Fibroblast of mammary gland (primary cell): ENCODE data around the gene DENND2A.
A peak's percentile ranks its signal among the peaks of the same experiment; 100 is the strongest.
"Not testable (repeated sequence)": the region's sequence is repeated elsewhere in the genome, so short reads cannot be mapped to it uniquely, and the experiment has no call there.

Source experiments
- DNase-seq: peaks from one replicate; pipeline ENCODE4 v3.0.0-alpha.2; 2010; ENCODE audit warnings: low read depth
- H3K4me3 ChIP-seq: 2 replicates; pipeline ENCODE4 v1.5.1; 2011; ENCODE audit warnings: low read depth, mild to moderate bottlenecking, low read length, moderate library complexity; ENCODE audit not compliant: control insufficient read depth
- TF ChIP-seq, protein P1 (sequence below): conservative IDR thresholded peaks from 2 replicates; pipeline ENCODE4 v1.5.1; 2011; ENCODE audit warnings: low read depth, low read length, inconsistent platforms; ENCODE audit not compliant: control insufficient read depth, insufficient read depth

The DENND2A gene

DNA sequence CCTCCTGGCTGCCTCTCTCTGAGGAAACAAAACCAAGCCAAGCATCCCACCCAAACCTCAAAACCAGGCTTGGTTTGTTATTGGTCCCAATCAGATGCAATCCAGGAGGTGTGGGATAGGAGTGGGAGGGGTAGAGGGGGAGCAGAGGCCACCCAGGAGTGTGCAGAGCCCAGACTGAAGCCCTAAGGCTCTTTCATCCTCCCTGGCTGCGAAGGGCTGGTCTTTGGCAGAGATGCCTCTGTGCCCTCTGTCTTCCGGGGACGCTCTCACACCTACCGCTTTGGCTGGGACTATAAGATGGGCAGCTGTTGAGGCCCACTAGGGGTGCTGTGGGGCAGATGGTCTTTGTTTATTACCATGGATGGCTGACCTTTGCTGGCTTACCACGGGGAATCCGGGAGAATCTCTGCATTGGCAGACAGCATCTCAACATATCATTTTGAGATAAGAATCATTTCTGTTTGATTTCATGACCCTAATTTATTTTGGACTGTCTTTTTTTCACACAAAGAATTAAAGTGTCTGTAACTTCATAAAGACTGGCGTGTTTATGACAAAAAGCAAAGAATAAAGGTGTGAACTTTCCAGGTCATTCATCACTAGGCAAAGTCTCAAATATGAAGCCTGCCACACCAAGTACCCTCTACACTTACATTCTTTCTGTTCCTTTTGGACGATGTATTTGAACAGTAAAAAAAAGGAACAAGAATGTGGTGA, 6.5 kb upstream of the DENND2A start:
- no peak for DNase-seq
- H3K4me3 ChIP-seq, result no peak overlapping the region
- TF ChIP-seq, protein P1, sequence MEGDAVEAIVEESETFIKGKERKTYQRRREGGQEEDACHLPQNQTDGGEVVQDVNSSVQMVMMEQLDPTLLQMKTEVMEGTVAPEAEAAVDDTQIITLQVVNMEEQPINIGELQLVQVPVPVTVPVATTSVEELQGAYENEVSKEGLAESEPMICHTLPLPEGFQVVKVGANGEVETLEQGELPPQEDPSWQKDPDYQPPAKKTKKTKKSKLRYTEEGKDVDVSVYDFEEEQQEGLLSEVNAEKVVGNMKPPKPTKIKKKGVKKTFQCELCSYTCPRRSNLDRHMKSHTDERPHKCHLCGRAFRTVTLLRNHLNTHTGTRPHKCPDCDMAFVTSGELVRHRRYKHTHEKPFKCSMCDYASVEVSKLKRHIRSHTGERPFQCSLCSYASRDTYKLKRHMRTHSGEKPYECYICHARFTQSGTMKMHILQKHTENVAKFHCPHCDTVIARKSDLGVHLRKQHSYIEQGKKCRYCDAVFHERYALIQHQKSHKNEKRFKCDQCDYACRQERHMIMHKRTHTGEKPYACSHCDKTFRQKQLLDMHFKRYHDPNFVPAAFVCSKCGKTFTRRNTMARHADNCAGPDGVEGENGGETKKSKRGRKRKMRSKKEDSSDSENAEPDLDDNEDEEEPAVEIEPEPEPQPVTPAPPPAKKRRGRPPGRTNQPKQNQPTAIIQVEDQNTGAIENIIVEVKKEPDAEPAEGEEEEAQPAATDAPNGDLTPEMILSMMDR, result peak; percentile 60

- DNase-seq, result no peak
- TF ChIP-seq, protein P1, result peak; percentile 46
Measured at GRCh38 chr7:140645166-140645900, 4.7 kb upstream of the DENND2A start.

GRCh38 chr7:140644761-140645160, 4.1 kb upstream of the DENND2A start:
- H3K4me3 ChIP-seq, DNase-seq: not testable (repeated sequence)

More at GRCh38 chr7:140645166-140645900, 4.7 kb upstream of the DENND2A start:
- no peak overlapping the region for H3K4me3 ChIP-seq

GRCh38 chr7:140643416-140643815, 2.8 kb upstream of the DENND2A start:
- no peak overlapping the region for H3K4me3 ChIP-seq
- no peak for DNase-seq
- TF ChIP-seq, protein P1, result no peak

- TF ChIP-seq, protein P1, result no peak
- DNase-seq, result no peak
- H3K4me3 ChIP-seq, result no peak overlapping the region
Measured at GRCh38 chr7:140641524-140642195, 1.0 kb upstream of the DENND2A start.

DNA sequence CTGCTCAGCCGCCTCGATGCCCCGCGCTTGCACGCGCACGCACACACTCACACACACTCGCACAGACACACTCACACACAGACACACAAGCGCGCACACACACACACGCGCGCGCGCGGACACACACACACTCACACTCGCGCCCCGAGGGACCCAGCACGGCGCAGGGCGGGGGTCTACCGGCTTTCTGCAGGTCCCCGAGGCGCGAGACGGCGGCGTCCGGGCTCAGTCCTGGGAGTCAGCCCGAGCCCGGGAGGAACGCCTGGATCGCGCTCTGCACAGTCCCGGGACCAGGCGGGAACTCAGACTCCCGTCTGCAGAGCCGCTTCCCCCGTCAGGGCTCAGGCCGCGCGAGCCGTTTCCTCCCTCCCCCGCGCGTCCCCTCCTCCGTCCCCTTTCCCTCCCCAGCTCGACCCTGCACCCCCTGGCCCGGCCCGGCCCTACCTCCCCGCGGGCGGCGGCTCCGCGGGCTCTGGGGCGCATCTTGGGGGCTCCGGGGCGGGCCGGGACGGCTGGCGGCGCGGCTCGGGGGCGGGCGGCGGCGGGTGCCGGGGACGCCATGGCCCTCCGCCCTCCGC, 464 bp downstream of the DENND2A start:
- TF ChIP-seq, protein P1, result no peak
- H3K4me3 ChIP-seq, result peak overlapping the region; percentile 27
- DNase-seq, result no peak
